Measurements from ENCODE around the gene AGBL4. TPM values are rescaled to one million over a fixed set of nuclear protein-coding genes. Genes with fewer than 3 reads are reported as not detected.

Gene AGBL4
- total RNA-seq, 1 experiment from 2014 or later = not detected

DNA sequence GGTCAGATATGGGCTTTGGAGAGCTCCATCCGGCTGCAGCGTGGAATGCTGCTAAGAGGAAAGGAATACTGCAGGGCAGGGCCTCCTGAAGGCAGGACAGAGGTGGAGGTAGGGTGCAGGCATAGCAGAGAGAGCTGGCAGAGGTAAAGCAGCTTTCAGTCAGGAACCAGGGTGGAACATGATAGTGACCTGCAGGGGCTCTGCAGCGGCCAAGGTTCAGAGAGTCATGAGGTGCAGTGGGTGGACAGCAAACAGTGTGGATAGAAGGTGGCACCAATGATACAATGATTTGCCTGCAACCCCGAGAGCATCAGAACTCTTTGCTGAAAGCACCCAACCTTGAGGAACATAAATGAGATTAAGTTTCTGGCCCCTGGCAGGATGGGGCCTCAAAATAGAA, 1366.3 kb downstream of the AGBL4 start:
- POLR2A ChIA-PET = no interaction called here
- H3K4me3 Mint-ChIP-seq (ENCODE audit: unreplicated experiment) = no peak overlapping the region
- H3K9me3 Mint-ChIP-seq (ENCODE audit: unreplicated experiment) = no peaks in the 10 kb centered on the region
- CTCF ChIA-PET = no interaction called here
- H3K36me3 Mint-ChIP-seq (ENCODE audit: insufficient read depth, unreplicated experiment) = no peaks in the 10 kb centered on the region
- no peaks in the 10 kb centered on the region for H3K36me3 ChIP-seq (ENCODE audit: control insufficient read depth, insufficient read depth, low read length)
- no peak overlapping the region for H3K4me3 ChIP-seq (ENCODE audit: low read depth, low read length)
- no TSS peak for BruUV-seq (replicated peaks)
- no peak for DNase-seq
- H3K4me1 ChIP-seq = no peaks in the 10 kb centered on the region
- H3K27ac Mint-ChIP-seq (ENCODE audit: unreplicated experiment) = no peak overlapping the region
- H3K4me1 Mint-ChIP-seq (ENCODE audit: low read depth, unreplicated experiment) = no peaks in the 10 kb centered on the region
- TF ChIP-seq, protein P1, sequence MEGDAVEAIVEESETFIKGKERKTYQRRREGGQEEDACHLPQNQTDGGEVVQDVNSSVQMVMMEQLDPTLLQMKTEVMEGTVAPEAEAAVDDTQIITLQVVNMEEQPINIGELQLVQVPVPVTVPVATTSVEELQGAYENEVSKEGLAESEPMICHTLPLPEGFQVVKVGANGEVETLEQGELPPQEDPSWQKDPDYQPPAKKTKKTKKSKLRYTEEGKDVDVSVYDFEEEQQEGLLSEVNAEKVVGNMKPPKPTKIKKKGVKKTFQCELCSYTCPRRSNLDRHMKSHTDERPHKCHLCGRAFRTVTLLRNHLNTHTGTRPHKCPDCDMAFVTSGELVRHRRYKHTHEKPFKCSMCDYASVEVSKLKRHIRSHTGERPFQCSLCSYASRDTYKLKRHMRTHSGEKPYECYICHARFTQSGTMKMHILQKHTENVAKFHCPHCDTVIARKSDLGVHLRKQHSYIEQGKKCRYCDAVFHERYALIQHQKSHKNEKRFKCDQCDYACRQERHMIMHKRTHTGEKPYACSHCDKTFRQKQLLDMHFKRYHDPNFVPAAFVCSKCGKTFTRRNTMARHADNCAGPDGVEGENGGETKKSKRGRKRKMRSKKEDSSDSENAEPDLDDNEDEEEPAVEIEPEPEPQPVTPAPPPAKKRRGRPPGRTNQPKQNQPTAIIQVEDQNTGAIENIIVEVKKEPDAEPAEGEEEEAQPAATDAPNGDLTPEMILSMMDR (IDR thresholded peaks at IDR 0.05; ENCODE audit: insufficient read depth in 1 of 2, low read depth in 1 of 2, low read length in 1 of 2, severe bottlenecking in 1 of 2, unreplicated experiment in 1 of 2) = no peak
- intact Hi-C loops (cut with micrococcal nuclease; ENCODE audit: unreplicated experiment) = no loop called here
- H3K27me3 ChIP-seq (replicated peaks; ENCODE audit: control insufficient read depth, insufficient read depth, low read length) = no peaks in the 10 kb centered on the region
- H3K27me3 Mint-ChIP-seq (ENCODE audit: insufficient read depth, unreplicated experiment) = peaks cover 16% of the 10 kb centered on the region
- H3K9me3 ChIP-seq = no peaks in the 10 kb centered on the region

DNA sequence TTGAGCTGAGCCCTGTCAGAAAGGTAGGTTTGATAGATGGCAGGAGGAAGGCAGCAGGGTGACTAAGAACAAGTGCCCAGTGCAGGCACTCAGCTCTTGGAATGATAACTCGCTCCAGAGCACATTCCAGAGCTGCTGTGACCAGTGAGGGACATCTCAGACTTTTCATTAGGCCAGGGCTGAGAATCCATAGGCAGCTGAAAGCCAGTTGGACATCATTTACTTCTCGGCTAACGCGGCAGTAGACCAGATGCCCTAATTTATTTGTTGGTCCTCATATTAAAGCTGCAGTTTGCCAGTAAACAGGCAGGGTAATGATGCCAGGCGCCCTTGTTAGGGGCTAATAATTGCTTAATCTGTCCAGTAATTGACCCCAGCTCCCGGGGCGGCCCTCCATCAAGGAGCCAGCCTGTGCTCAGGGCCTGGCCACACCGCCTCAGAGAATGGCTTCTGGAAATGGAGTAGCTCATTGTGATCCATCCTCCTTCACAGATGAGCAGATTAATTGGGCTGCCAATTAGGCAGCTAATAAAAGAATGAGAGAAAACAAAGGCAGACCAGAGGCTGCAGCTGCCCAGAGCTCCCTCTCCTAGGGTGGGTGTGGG, 1369.0 kb downstream of the AGBL4 start:
- DNase-seq = no peak
- intact Hi-C loops (cut with micrococcal nuclease; ENCODE audit: unreplicated experiment) = no loop called here
- Histone ChIP-seq H3K27me3 (replicated peaks; ENCODE audit: control insufficient read depth, insufficient read depth, low read length) (no peaks in the 10 kb centered on the region), H3K36me3 (ENCODE audit: control insufficient read depth, insufficient read depth, low read length) (no peaks in the 10 kb centered on the region), H3K4me3 (ENCODE audit: low read depth, low read length) (no peak overlapping the region), H3K4me1 (no peaks in the 10 kb centered on the region), H3K9me3 (no peaks in the 10 kb centered on the region)
- no peak overlapping the region for H3K4me3 Mint-ChIP-seq (ENCODE audit: unreplicated experiment)
- H3K36me3 Mint-ChIP-seq (ENCODE audit: insufficient read depth, unreplicated experiment) = no peaks in the 10 kb centered on the region
- no peaks in the 10 kb centered on the region for H3K9me3 Mint-ChIP-seq (ENCODE audit: unreplicated experiment)
- peaks cover 14% of the 10 kb centered on the region for H3K27me3 Mint-ChIP-seq (ENCODE audit: insufficient read depth, unreplicated experiment)
- TF ChIP-seq, protein P1 (IDR thresholded peaks at IDR 0.05; ENCODE audit: insufficient read depth in 1 of 2, low read depth in 1 of 2, low read length in 1 of 2, severe bottlenecking in 1 of 2, unreplicated experiment in 1 of 2) = no peak
- no TSS peak for BruUV-seq (replicated peaks)
- no peak overlapping the region for H3K27ac Mint-ChIP-seq (ENCODE audit: unreplicated experiment)
- CTCF ChIA-PET = interaction anchor here (0.5 kb wide), 1 partner anchor 26 kb away, joined by 3 read pairs; no protein-coding TSS in a partner anchor
- no peaks in the 10 kb centered on the region for H3K4me1 Mint-ChIP-seq (ENCODE audit: low read depth, unreplicated experiment)
- POLR2A ChIA-PET = no interaction called here

DNA sequence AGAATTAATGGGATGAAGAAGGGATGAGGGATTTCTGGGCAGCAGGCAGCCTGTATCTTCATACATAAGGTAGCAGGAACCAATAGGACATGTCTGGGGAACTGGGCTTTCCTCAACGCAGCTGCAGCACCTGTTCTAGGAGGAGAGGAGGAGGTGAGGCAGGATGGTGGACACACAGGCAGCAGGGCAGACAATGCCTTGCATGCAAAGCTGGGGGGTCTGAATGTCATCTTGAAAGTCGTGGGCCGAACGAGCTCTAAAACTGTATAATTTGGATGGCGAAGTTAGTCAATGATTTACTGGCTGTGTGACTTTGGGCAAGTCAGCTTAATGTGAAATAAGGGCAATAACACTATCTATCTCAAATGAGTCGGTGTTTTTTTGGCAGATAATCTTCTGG, 1371.4 kb downstream of the AGBL4 start:
- H3K27ac Mint-ChIP-seq (ENCODE audit: unreplicated experiment) = no peak overlapping the region
- DNase-seq = no peak
- ChIA-PET CTCF (no interaction called here), POLR2A (no interaction called here)
- H3K27me3 Mint-ChIP-seq (ENCODE audit: insufficient read depth, unreplicated experiment) = peaks cover 16% of the 10 kb centered on the region
- Histone ChIP-seq H3K9me3 (no peaks in the 10 kb centered on the region), H3K4me3 (ENCODE audit: low read depth, low read length) (no peak overlapping the region), H3K27me3 (replicated peaks; ENCODE audit: control insufficient read depth, insufficient read depth, low read length) (no peaks in the 10 kb centered on the region), H3K36me3 (ENCODE audit: control insufficient read depth, insufficient read depth, low read length) (no peaks in the 10 kb centered on the region), H3K4me1 (no peaks in the 10 kb centered on the region)
- H3K4me3 Mint-ChIP-seq (ENCODE audit: unreplicated experiment) = no peak overlapping the region
- H3K4me1 Mint-ChIP-seq (ENCODE audit: low read depth, unreplicated experiment) = no peaks in the 10 kb centered on the region
- H3K36me3 Mint-ChIP-seq (ENCODE audit: insufficient read depth, unreplicated experiment) = no peaks in the 10 kb centered on the region
- no TSS peak for BruUV-seq (replicated peaks)
- no peaks in the 10 kb centered on the region for H3K9me3 Mint-ChIP-seq (ENCODE audit: unreplicated experiment)
- TF ChIP-seq, protein P1 (IDR thresholded peaks at IDR 0.05; ENCODE audit: insufficient read depth in 1 of 2, low read depth in 1 of 2, low read length in 1 of 2, severe bottlenecking in 1 of 2, unreplicated experiment in 1 of 2) = no peak
- intact Hi-C loops (cut with micrococcal nuclease; ENCODE audit: unreplicated experiment) = no loop called here
